Renal pelvis (tissue), 4 donors: ENCODE measurements around the gene HSPBAP1. TPM values are rescaled to one million over a fixed set of nuclear protein-coding genes. Genes with fewer than 3 reads are reported as not detected.
"Not testable (repeated sequence)": the region's sequence is repeated elsewhere in the genome, so short reads cannot be mapped to it uniquely, and the experiment has no call there.

Experiments
- DNase-seq: peaks from one replicate; pipeline ENCODE4 v3.0.0-alpha.2; 2013
- polyA plus RNA-seq, 3 donors: library from polyadenylated mRNA; unstranded; fragments of 120-200 nt; gene quantifications; one replicate each; pipeline ENCODE4 v1.2.1, GENCODE V29; 2013; ENCODE audit not compliant: insufficient read length in 3 of 3

Gene HSPBAP1
- polyA plus RNA-seq, 3 donors = 9.5 to 15.3 (median 13.6) TPM

DNA sequence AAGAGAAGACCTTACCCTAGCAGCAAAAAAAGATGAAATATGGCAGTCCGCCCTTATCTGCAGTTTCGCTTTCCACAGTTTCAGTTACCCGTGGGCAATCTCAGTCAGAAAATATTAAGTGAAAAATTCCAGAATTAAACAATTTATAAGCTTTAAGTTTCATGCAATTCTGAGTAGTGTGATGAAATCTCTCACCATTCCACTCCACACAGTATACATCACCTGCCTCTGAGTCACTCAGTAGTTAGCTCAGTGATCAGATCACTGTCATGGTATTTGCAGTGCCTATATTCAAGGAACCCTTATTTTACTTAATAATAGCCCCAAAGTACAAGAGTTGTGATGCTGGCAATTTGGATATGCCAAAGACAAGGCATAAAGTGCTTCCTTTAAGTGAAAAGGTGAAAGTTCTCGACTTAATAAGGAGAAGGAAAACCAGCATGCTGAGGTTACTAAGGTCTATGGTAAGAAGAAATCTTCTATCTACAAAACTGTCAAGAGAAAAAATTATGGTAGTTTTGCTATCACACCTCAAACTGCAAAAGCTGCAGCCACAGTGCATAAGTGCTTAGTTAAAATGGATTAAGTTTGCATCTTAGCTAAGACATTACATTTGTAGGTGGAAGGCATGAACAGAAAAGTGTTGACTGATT, 48.1 kb downstream of the HSPBAP1 start:
- DNase-seq = no peak

DNA sequence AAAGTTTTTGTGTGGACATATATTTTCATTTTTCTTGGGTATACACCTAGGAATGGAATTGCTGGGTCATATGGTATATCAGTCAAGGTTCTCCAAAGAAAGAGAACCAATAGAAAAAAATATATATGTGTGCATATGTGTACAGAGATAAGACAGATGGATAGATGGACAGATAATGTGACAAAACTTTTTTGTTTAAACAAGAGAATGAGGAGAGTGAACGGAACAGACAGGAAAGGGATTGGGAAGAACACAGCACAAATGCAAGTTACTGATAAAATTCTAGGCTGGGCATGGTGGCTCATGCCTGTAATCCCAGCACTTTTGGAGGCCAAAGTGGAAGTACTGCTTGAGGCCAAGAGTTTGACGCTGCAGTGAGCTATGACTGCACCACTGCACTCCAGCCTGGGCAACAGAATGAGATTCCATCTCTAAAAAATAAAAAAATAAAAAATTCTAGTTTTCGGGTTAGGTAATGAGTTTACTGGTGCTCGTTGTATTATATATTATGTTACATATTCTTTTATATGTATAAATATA, 50.0 kb downstream of the HSPBAP1 start:
- DNase-seq = no peak

DNA sequence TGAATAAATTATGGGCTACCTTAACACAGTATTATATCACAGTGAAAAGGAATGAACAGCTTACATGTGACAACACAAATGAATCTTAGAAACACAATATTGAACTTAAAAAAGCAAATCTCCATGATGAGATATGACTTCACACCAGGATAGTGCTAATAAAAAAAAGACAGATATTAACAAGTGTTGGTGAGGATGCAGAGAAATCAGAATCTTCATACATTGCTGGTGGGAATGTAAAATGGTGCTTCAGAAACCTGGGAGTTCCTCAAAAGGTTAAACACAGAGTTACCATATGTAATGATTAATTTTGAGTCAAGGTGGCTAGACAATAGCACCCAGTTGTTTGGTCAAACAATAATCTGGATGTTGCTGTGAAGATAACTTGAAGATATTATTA, 51.4 kb downstream of the HSPBAP1 start:
- DNase-seq = no peak

DNA sequence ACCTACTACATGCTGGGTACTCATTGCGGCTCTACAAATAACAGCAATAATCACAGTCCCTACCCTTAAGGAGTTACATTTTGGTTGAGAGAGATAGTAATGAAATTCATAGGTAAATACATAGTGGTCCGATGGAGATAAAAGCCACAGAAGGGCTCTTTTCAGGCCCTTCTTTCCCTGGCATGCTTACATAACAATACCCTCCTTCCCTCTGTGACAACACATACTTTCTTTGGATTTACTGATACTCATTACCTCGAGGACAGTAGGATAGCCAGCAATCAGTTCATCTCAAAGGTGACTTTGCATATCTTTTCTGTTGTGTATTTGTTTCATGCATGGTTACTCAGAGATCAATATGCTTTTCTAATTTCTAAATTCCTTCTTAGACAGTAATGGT, 54.5 kb downstream of the HSPBAP1 start:
- no peak for DNase-seq

DNA sequence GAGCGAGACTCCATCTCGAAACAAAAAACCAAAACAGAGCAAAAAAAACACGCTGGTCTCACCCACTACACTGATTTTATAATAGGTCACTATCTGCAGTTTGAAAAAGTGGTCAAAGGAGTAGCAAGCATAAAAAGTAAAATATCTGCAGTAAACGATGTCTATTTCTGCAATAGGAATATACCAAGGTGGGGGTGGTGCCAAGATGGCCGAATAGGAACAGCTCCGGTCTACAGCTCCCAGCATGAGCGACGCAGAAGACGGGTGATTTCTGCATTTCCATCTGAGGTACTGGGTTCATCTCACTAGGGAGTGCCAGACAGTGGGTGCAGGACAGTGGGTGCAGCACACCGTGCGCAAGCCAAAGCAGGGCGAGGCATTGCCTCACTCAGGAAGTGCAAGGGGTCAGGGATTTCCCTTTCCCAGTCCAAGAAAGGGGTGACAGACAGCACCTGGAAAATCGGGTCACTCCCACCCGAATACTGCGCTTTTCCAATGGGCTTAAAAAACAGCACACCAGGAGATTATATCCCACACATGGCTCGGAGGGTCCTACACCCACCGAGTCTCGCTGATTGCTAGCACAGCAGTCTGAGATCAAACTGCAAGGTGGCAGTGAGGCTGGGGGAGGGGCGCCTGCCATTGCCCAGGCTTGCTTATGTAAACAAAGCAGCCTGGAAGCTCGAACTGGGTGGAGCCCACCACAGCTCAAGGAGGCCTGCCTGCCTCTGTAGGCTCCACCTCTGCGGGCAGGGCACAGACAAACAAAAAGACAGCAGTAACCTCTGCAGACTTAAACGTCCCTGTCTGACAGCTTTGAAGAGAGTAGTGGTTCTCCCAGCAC, 60.7 kb downstream of the HSPBAP1 start:
- not testable (repeated sequence) for DNase-seq

DNA sequence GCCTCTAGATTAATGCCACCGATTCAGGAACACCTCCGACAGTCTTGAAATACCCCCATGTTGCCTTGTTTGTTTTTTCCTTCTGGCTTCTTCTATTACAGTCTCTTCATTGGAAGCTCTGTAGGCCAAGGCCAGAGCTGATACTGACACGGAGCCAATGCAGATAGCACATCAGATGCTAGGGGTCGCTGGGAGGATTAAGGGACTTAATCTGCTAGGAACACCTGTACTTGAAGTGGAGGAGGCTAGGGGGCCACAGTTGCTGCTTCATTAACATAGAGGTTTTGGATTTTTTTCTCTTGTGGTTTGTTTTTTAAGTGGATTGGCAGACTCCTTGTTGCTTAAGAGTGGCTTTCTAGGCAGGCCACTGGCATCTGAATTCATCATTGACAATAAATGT, 63.4 kb downstream of the HSPBAP1 start:
- no peak for DNase-seq

DNA sequence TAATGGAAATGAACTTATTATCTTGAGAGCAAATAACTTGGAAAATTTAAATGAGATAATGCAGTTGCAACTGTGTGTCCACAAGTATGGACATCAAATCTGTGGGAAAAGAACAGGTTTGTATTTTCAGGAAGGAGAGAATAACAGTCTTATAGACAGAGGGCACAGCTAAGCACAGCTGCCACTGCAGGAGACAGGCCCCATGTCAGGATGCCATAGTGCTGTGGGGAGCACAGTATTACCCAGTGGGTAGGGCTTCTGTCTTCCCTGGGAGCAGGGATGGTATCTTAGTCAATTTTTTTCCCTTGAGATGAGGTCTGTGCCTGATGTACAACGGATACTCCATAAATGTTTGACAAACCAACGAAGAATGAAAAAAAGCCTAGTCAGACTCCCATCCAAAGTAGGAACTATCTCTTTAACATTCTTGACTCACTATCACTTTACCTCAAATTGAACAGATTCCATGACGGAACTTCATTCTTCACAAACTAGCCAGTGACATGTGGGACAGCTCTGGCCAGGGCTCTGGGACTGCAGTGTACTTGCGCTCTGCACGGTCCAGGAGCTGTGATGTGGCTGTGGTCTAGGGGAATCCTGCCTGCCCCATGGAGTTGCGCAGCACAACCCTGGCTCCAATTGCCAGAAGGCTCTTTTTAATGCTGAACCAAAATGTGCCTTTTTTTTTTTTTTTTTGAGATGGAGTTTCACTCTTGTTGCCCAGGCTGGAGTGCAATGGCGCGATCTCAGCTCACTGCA, 64.7 kb downstream of the HSPBAP1 start:
- DNase-seq = no peak

DNA sequence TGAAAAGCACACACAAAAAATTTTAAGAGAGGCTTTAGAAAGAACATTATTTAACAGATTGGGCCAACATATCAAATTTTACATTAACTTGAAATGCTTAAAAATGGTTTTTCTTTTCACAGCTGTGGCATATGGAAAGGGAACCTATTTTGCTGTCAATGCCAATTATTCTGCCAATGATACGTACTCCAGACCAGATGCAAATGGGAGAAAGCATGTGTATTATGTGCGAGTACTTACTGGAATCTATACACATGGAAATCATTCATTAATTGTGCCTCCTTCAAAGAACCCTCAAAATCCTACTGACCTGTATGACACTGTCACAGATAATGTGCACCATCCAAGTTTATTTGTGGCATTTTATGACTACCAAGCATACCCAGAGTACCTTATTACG, 65.4 kb downstream of the HSPBAP1 start:
- DNase-seq = no peak

DNA sequence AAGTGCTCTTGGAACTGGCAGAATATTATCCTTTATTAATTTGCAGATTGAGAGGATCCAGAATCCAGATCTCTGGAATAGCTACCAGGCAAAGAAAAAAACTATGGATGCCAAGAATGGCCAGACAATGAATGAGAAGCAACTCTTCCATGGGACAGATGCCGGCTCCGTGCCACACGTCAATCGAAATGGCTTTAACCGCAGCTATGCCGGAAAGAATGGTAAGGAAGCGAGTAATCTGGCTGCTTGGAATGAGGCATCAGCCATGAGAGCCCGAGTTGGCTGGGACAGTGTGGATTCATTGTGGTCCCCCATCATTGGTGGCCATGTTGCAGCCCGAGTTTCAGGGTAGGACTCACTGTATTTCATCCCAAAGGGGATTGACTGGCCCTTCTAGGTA, 65.9 kb downstream of the HSPBAP1 start:
- no peak for DNase-seq

DNA sequence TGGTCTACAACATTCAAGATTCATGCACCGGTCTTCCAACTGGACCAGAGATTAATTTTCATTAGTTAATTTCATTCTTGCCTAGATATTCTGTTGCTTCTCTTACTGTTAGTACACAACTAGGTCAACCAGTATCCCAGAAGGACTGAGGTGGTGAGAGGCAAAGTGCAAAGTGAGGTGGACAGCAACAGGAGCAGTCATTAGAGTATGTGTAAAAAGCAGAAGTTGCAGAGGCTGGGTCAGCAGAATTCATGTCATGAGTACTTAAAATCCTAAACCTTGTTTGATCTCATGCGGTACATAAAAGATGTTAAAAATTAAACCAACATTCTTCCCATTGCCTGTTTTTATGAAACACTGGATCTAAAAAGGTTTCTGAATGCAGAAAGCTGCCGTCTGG, 66.3 kb downstream of the HSPBAP1 start:
- DNase-seq = no peak

DNA sequence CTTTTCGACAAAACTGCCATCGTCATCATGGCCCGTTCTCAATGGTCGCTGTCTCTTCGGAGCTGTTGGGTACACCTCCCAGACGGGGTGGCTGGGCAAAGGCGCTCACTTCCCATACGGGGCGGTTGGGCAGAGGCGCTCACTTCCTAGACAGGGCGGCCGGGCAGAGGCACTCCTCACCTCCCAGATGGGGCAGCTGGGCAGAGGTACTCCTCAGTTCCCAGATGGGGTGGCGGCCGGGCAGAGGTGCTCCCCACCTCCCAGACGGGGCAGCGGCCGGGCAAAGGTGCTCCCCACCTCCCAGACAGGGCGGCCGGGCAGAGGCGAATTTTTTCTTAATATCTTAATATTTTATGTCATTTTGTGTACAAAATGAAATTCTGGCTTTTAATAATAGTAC, 68.5 kb downstream of the HSPBAP1 start:
- no peak for DNase-seq

DNA sequence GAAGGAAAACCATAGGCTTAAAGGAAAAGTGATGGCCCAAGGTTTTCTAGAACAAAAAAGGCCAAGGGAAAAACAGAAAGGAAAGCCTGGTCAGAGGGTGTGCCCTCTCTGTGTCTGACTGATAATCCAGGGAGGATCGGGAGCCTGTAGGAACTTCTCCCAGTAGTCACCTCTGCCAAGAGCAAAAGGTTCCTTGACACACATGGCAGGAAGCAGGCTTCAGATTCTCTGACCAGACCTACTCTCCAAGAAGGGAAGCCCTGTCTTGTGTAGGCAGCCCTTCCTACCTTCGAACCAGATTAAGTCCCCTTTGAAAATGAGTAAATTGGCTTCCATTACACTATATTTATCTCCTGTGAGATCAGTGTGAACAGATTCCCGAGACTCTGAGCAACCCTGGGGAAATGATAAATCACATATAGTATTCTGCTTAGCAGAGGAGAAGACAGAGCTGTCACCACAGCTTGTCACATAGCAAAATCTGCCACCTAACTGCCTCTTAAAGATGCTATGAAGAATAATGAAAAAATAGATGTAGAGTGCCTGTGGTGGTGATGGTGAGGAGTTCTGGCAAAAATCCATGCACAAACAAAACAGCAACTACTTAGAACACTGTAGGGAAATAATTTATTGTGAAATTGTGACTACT, 74.2 kb downstream of the HSPBAP1 start:
- no peak for DNase-seq

DNA sequence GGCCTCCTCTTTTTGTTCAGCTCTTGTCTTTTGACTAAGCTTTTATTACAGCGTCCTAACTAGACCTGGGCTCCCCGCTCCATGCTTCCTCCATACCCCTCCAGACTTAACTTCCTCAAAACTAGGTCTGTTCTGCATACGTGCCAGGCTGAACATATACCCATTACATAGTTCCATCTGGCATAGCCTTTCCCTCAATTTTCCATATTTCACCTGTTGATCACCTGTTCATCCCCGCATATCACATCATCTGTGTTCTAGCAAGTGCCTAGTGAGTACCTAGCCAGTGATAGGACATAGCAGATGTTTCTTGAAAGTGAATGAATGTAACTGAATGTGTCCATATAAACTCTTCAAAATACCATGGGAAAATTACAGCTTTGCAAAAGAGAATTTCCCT, 77.0 kb downstream of the HSPBAP1 start:
- no peak for DNase-seq

DNA sequence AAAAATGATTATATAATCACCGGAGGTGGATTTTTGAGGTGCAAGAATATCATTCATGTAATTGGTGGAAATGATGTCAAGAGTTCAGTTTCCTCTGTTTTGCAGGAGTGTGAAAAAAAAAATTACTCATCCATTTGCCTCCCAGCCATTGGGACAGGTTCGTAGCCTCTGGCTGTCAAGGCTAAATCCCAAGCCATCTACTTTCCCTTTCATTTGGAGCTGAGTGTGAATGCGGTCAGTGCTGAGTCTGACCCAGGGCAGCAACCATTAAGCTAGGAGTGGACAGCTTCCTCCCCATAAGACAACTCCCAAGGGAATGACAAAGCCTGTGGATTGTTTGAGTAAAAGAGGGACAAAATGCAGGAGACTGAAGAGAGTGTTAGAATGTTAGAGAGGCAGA, 79.4 kb downstream of the HSPBAP1 start:
- DNase-seq = no peak

DNA sequence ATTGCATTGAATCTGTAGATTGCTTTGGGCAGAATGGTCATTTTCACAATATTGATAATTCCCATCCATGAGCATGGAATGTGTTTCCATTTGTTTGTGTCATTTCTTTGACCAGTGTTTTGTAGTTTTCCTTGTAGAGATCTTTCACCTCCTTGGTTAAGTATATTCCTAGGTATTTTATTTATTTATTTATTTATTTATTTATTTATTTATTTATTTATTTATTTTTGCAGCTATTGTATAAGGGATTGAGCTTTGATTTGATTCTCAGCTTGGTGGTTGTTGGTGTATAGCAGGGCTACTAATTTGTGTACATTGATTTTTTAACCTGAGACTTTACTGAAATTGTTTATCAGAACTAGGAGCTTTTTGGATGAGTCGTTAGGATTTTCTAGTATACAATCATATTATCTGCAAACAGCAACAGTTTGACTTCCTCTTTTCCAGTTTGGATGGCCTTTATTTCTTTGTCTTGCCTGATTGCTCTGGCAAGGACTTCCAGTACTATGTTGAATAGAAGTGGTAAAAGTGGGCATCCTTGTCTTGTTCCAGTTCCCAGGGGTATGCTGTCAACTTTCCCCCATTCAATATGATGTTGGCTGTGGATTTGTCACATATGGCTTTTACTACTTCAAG, 82.9 kb downstream of the HSPBAP1 start:
- not testable (repeated sequence) for DNase-seq

DNA sequence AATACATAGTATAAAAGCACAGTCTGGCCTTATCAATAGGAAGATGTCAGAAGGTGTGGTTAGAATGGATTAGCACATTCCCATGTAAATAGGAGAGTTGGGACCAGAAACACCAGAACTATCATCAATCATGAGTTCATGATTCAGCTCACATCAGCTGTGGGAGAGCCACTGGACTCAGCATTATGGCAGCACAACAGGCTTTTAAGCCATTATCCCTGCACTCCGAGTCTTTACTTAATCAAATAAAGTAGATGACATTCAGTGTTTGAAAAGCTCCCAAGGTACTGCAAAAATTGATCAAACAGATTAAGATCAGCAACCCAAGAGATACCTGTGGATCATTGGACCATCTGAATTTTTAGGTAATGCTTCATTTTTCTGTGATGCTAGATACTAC, 88.3 kb downstream of the HSPBAP1 start:
- DNase-seq = no peak

DNA sequence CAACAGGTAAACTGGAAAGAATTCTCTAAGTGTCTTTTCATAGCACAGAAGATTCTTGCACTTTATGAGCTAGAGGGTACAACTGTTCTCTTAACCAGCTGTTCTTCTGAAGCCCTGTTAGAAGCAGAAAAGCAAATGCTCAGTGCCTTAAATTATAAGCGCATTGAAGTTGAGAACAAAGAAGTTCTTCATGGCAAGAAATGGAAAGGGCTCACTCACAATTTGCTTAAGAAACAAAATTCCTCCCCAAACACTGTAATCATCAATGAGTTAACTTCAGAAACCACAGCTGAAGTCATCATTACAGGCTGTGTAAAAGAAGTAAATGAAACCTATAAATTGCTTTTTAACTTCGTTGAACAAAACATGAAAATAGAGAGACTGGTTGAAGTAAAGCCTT, 93.4 kb downstream of the HSPBAP1 start:
- DNase-seq = no peak

DNA sequence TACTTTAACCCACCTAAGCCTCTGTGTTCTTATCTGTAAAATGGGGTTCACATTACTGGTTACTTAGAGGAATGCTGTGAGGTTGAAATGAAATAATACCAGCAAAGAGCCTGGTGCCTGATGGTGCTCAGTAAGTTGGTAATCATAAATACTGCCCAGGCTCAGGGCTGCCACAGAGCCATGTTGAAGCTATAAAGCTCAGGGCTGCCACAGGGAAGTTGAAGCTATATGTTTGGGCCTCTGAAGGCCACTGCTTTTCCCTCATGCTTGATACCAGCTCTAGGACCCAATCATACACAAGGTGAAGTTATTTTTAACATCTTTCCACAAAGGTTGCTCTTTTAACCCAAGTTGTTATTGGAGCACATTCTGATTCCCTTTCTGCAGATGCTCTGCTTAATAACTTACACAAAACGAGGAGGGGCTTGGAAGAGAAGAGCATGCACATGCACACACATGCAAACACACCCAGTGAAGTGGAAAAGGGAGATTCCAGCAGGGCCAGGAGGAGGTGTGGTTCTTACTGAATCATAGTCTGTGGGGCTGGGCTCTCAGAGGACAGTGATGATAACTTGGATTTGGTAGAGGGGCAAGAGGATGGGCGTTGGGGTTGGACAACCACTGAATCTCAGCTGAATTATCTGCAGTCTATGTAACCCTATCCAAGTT, 95.5 kb downstream of the HSPBAP1 start:
- no peak for DNase-seq

DNA sequence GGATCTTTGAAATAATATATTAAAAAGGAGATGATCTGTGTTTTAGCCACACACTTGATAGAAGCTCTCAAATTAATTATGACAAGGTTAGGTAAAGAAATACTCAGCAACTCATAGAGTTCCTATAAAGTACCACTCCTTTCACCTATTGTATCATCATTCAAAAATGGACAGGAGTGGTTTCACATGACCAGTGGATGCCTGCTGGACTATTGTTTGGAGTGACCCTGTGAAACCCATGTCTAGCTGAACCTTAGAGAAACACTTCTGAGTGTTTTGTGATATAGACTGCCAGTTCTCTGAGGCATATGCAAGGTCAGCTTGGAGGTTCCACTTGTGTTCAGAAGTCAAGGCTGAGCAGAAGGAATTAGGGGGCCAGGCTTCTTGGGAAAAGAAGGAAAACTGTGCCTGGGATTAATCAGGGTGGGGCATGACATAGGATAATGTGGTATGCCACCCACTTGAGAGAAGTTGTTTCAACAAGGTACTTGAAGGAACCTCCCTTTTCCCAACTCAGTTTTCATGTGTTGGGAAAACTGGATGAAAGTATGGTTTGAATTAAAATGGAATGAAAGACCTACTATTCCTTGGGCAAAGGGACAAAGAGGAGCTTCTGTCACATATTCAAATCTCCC, 97.6 kb downstream of the HSPBAP1 start:
- no peak for DNase-seq

DNA sequence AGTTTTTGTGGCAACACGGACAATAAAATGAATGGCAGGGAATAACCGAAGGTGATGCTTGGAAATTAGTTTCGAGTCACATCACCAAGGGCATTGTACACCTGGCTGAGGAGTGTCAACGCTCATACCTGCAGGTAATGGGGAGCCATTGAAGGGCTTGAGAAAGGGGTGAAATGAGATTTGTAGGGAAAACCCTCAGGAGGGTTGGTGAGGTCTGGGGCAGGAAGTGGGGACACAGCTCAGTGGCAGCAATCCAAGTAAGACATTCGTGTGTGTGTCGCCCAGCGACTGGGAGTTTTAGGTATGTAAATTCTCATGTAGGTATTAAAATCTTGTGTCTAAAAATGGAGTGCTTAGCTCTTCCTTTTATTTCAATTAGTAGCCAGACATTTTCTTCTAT, 98.7 kb downstream of the HSPBAP1 start:
- DNase-seq = no peak

DNA sequence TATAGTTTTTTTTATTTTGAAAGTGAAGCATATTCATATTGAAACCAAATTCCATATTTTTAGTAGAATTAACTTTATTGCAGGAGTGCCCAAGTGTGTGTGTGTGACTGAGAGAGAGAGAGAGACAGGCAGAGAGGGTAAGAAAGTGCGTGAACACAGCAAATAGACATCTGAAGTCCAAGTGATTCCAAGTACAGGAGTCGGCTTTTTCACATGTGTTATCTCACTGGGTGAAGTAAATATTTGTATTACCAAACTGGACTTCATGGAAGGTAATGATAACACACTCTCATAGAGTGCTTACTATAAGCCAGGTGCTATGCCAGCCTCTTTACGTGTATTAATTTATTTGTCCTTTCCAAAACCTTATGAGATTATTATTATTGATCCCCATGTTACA, 101.0 kb downstream of the HSPBAP1 start:
- no peak for DNase-seq
